Transverse colon (tissue), 4 donors: ENCODE data around the gene CD96. TPM values are rescaled to one million over a fixed set of nuclear protein-coding genes. Genes with fewer than 3 reads are reported as not detected.

Experiments used
- DNase-seq: peaks from one replicate; pipeline ENCODE4 v3.0.0-alpha.2; 2019
- H3K27ac ChIP-seq, 4 donors: fragments of 200-600 bp; sonication (generic); 2 replicates each; pipeline ENCODE4 v1.5.1; 2016 to 2018; ENCODE audit warnings: inconsistent platforms in 4 of 4
- H3K27me3 ChIP-seq: fragments of 200-600 bp; sonication (generic); 2 replicates; pipeline ENCODE4 v1.5.1; 2017; ENCODE audit warnings: inconsistent platforms
- H3K36me3 ChIP-seq, 4 donors: fragments of 200-600 bp; sonication (generic); 2 replicates each; pipeline ENCODE4 v1.5.1; 2017 to 2019; ENCODE audit warnings: inconsistent platforms in 4 of 4
- H3K4me1 ChIP-seq, 4 donors: fragments of 200-600 bp; sonication (generic); 2 replicates each; pipeline ENCODE4 v1.5.1; 2017 to 2020; ENCODE audit warnings: inconsistent platforms in 4 of 4
- H3K4me3 ChIP-seq, 4 donors: fragments of 200-600 bp; sonication (generic); 1 replicate in 1 of 4; 2 replicates in 3 of 4; pipeline versions ENCODE4 v1.5.1 to v1.6.1; 2017 to 2019; ENCODE audit warnings: inconsistent platforms in 4 of 4
- H3K9me3 ChIP-seq, 2 donors: fragments of 200-600 bp; sonication (generic); 2 replicates each; pipeline ENCODE4 v1.5.1; 2017 to 2019; ENCODE audit warnings: inconsistent platforms in 2 of 2
- EP300 ChIP-seq: sonication (generic); formaldehyde crosslinking; IDR thresholded peaks from one replicate; pipeline ENCODE4 v1.6.1; 2017; ENCODE audit warnings: antibody characterized with exemption, low read depth
- POLR2A ChIP-seq: fragments of 450-650 bp; IDR thresholded peaks from one replicate; pipeline ENCODE4 v1.6.1; 2016; ENCODE audit warnings: antibody characterized with exemption, mild to moderate bottlenecking, moderate library complexity
- POLR2AphosphoS5 ChIP-seq, 3 donors: sonication (generic); formaldehyde crosslinking; IDR thresholded peaks; one replicate each; pipeline ENCODE4 v1.6.1; 2016; ENCODE audit warnings: antibody characterized with exemption in 3 of 3
- WGBS, 2 donors: methylation state at CpG; one replicate each; pipeline ENCODE4 v1.1.5; 2018; ENCODE audit warnings: low coverage in 1 of 2; 5-methylcytosine and 5-hydroxymethylcytosine counted together
- in situ Hi-C, 4 donors: fragments of 200-750 bp; cut with MboI; loops; one replicate each; pipeline versions ENCODE4 v1.15.0 to v1.15.1; 2017; ENCODE audit warnings: low sequenced_read_pairs in 3 of 4, low pct_ligation_motif_present in 1 of 4, low pct_unique_long_range_greater_than_20kb in 1 of 4
- intact Hi-C: fragments of 100-400 bp; cut with DNase I; formaldehyde crosslinking; loops from one replicate; pipeline ENCODE4 v1.15.1; 2023; ENCODE audit warnings: low total_unique reads
- total RNA-seq, 4 donors: library from RNA; depleted of rRNA; stranded (reverse); fragments of >200 nt; gene quantifications; one replicate each; pipeline ENCODE4 v1.1.0, GENCODE V29; 2016
- TF ChIP-seq, protein P1 (sequence below), 5 experiments: fragments of 200-600 bp in 3 of 5; fragments of 450-650 bp in 2 of 5; sonication (generic) in 3 of 5; IDR thresholded peaks; 1 replicate in 2 of 5; 2 replicates in 3 of 5; pipeline ENCODE4 v1.5.1; 2016 to 2017; ENCODE audit warnings: antibody characterized with exemption in 5 of 5, inconsistent platforms in 3 of 5, mild to moderate bottlenecking in 2 of 5, moderate library complexity in 1 of 5

The CD96 gene
- total RNA-seq, 4 donors from 2014 or later: 5.5 to 24.3 (median 13.0) TPM

GRCh38 chr3:111667170-111667569 is 125.2 kb downstream of the CD96 start:
- Histone ChIP-seq H3K27me3 (no peaks in the 10 kb centered on the region), H3K9me3 (no peaks in the 10 kb centered on the region), H3K36me3 (no peaks in the 10 kb centered on the region), H3K27ac (peak overlapping the region in 2 of 4 donors; percentile 43 to 50), H3K4me3 (no peak overlapping the region), H3K4me1 (peaks cover 0 to 19% (median 0%) of the 10 kb centered on the region in 4 donors)
- in situ Hi-C loops: no loop called here
- intact Hi-C loops: loop anchor here (1.0 kb wide), 1 partner anchor 347 kb away; no protein-coding TSS in a partner anchor
- WGBS, 2 donors: 89 to 92% methylated on average over 5 of the region's 5 CpGs
- TF ChIP-seq, protein P1, sequence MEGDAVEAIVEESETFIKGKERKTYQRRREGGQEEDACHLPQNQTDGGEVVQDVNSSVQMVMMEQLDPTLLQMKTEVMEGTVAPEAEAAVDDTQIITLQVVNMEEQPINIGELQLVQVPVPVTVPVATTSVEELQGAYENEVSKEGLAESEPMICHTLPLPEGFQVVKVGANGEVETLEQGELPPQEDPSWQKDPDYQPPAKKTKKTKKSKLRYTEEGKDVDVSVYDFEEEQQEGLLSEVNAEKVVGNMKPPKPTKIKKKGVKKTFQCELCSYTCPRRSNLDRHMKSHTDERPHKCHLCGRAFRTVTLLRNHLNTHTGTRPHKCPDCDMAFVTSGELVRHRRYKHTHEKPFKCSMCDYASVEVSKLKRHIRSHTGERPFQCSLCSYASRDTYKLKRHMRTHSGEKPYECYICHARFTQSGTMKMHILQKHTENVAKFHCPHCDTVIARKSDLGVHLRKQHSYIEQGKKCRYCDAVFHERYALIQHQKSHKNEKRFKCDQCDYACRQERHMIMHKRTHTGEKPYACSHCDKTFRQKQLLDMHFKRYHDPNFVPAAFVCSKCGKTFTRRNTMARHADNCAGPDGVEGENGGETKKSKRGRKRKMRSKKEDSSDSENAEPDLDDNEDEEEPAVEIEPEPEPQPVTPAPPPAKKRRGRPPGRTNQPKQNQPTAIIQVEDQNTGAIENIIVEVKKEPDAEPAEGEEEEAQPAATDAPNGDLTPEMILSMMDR (IDR thresholded peaks at IDR 0.05): no peak
- no peak for TF ChIP-seq POLR2A
- no peak for TF ChIP-seq POLR2AphosphoS5 (IDR thresholded peaks at IDR 0.05)
- TF ChIP-seq EP300: no peak
- no peak for DNase-seq

- Histone ChIP-seq H3K9me3 (no peaks in the 10 kb centered on the region), H3K4me1 (peaks cover 0 to 19% (median 0%) of the 10 kb centered on the region in 4 donors), H3K27ac (peak overlapping the region in 3 of 4 donors; percentile 3 to 50 (median 43)), H3K36me3 (no peaks in the 10 kb centered on the region), H3K4me3 (no peak overlapping the region), H3K27me3 (no peaks in the 10 kb centered on the region)
- in situ Hi-C loops (no loop called here), intact Hi-C loops (loop anchor here (1.0 kb wide), 1 partner anchor 347 kb away; no protein-coding TSS in a partner anchor)
- peak; percentile 41 for DNase-seq
- WGBS, 2 donors: 49 to 51% methylated on average over 5 of the region's 5 CpGs
- TF ChIP-seq EP300 (no peak), POLR2A (no peak), POLR2AphosphoS5 (IDR thresholded peaks at IDR 0.05) (no peak)
- TF ChIP-seq, protein P1 (IDR thresholded peaks at IDR 0.05): no peak
These were observed 125.7 kb downstream of the CD96 start for GRCh38 chr3:111667621-111668239.

DNA sequence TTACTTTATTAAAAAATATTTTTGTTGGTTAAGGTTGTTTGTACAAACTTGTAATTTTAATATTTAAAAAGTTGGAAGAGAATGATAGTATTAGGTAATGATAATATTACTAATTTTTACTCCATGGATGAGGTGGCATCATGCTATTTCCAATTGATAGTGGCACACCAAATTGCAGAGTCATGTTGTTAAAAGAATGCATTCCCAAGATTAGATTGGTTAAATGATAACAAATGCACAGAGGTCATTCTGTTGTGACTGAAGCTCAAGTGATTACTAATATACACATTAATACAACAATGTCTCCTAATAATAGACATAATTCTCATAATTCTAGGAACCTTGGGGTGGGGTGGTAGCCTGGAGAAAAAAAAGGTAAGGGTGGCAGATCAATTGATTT is 126.3 kb downstream of the CD96 start:
- Histone ChIP-seq H3K4me3 (no peak overlapping the region), H3K27ac (no peak overlapping the region), H3K9me3 (no peaks in the 10 kb centered on the region), H3K27me3 (no peaks in the 10 kb centered on the region), H3K36me3 (no peaks in the 10 kb centered on the region), H3K4me1 (peaks cover 0 to 19% (median 0%) of the 10 kb centered on the region in 4 donors)
- intact Hi-C loops (no loop called here), in situ Hi-C loops (no loop called here)
- DNase-seq: no peak
- TF ChIP-seq, protein P1 (IDR thresholded peaks at IDR 0.05): no peak
- no peak for TF ChIP-seq POLR2AphosphoS5 (IDR thresholded peaks at IDR 0.05)
- no peak for TF ChIP-seq EP300
- no peak for TF ChIP-seq POLR2A

DNA sequence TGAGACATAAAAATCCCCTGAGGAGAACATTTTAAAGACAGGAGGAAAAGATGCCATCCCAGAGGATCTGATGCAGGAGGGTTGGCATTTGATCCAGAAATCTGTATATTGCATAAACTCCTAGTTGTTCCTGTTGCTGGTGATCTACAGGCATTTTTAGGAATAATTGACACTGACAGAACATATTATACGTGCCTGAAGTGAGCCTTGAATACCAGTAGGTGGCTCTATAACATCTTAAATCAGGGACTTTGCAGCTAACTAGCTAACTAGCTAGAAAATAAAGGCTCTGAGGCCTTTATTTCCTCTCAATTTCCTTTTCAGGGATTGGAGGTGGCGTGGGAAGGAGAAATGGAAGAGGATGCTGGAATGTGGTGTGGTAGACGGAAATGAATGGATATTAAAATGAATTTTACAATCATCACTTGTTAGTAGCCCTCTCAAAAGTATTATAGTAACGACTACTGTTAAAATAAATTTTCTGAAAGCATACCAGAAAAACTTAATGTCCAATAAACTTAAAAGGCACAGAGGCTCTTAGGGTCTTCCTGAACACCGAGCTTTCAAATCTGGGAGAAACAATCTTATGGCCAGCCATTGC is 127.0 kb downstream of the CD96 start:
- no peak for DNase-seq
- TF ChIP-seq EP300 (no peak), POLR2AphosphoS5 (IDR thresholded peaks at IDR 0.05) (no peak), POLR2A (no peak)
- TF ChIP-seq, protein P1 (IDR thresholded peaks at IDR 0.05): peak; percentile 72 to 90 (median 78)
- no peaks in the 10 kb centered on the region for H3K27me3 ChIP-seq
- 19 to 25% methylated on average over 4 to 5 of the region's 5 CpGs for WGBS, 2 donors
- H3K27ac ChIP-seq: no peak overlapping the region
- H3K4me1 ChIP-seq: peaks cover 0 to 25% (median 5%) of the 10 kb centered on the region in 4 donors
- no peak overlapping the region for H3K4me3 ChIP-seq
- intact Hi-C loops (no loop called here), in situ Hi-C loops (no loop called here)
- H3K36me3 ChIP-seq: no peaks in the 10 kb centered on the region
- H3K9me3 ChIP-seq: no peaks in the 10 kb centered on the region
